NCI-H2029 (cell line): ENCODE data around the gene MROH9.

Experiments used
- DNase-seq: peaks from one replicate; lab custom pipeline; 2025; lab: John Stamatoyannopoulos, UW

Gene MROH9

DNA sequence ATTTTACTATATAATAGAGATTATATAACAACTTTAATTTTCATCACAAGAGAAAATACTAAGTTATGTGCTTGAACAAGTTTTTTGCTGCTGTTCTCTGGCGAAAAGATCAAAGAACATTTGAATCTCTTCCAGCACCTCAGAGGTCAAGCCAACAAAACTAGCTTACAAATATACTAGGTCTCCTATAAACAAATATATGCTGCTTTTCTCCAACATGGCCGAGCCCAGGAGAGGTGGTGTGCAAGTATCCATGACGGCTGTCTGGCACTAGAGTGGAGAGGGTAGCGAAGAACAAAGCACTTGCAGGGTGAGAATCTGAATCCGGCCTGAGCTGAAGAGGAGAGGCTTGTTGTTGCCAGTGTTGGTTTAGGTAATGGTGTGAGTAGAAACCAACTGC lies 147.9 kb downstream of the MROH9 start:
- DNase-seq = peak; percentile 34

DNA sequence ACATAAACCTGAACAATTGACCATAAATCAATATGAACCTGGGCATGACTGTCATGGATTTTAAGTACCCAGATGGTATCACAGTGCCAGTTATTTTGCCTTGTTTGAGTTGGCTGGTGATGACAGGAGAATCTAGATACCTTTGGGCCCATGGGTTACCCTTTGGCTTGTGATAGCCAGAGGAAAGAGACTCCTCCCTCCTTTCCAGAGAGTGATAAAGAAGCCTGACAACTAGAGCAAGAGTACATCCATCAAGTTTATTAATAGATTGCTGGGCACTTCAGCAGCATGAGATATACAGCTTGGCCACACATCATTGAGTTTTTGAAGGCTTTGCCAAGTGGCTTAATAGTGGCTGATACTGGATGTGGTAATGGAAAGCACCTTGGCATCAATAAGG lies 148.8 kb downstream of the MROH9 start:
- DNase-seq = no peak

DNA sequence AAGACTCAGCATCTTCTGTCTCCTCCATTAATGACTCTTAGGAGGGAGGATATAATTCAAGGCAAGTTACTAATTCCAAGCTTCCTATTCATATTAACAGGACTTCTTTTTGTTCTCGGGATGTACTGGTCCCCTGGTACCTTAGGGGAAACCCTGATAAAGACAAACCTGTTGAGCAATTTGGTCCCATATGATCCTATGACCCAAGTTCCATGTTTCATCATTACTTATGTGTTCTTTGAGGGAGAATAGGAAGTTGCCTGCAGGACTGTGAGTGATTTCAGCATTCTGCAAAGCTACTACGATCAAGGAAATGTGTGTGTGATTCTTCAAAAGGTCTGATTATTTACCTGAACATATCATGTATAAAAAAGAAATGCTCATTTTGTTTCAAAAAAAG lies 149.5 kb downstream of the MROH9 start:
- no peak for DNase-seq

DNA sequence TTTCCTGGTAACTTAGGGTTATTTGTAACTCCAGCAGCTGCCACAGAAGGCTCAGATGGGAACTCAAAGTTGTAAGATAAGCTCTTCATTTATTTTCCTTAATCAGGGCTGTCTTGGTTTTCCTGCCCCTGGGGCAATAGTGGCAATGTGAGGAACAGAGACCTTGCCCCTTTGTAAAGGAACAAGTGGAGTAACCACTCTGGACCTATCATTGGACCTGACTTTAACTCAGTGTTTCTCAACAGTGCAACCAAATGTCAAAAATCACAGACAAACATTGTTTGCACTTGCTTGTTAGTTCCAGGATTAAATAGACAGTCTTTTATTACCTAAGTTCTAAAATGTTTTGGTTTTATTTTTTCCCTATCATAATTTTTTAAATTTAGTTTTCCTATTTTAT lies 152.6 kb downstream of the MROH9 start:
- DNase-seq = no peak

DNA sequence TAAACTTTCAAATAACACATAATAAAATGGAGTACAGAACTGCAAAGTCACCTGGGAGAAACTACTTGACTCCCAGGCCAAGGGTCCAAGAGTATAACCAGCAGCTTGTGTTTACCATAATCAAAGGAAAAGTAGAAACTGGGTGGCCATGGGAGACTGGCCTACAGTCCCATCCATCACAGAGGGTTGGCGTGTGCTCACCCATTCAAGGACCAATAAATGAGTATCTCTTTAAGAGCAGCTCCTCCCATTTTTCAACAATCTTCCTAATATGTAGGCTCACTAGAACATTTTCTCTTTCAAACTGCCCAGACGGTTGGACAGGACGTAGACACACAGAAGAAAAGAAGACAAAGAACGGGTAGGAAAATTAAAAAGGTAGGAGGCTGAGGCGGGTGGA lies 155.3 kb downstream of the MROH9 start, which contains the start of gene FMO3:
TSS of gene FMO3 (plus strand) at position 302 of the 400 bp plus-strand sequence. CDS start 1,754 bp downstream, outside the sequence.
- DNase-seq = no peak

DNA sequence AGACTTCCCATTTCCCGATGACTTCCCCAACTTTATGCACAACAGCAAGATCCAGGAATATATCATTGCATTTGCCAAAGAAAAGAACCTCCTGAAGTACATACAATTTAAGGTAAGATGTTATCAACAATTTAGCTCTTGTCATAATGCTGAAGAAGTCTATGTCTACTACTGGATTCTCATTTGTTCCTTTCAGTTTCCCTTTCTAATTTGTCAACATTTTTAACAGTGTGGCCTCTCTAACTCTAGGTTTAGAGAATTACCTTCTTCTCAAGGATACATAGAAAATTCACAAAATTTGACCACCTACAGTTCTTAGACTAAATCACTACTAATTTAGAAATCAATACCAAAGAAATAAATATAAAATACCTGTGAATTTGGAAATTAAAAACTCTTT lies 168.5 kb downstream of the MROH9 start:
- no peak for DNase-seq

DNA sequence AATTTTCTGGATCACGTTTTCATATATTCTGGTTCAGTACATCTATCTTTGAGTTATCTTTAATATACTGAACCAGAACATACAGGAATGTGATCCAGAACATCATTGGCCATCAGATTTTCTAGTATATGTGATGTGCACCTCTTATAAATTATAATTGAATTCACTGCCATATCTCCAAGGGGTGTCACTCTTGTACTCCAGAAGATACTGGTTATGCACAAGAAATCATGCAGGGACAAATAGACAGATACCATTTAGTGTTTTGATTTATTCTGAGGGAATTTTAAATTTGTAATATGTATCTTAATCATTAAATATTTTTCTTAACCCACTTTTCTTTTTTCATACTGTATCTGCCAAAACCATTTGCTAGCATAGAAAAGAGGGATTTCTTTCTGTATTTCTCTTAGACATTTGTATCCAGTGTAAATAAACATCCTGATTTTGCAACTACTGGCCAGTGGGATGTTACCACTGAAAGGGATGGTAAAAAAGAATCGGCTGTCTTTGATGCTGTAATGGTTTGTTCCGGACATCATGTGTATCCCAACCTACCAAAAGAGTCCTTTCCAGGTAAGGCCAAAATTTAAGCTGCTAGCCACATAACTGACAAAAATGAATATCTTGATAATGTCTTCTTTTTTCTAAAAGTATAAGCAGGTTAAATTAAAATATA lies 172.1 kb downstream of the MROH9 start:
- no peak for DNase-seq

DNA sequence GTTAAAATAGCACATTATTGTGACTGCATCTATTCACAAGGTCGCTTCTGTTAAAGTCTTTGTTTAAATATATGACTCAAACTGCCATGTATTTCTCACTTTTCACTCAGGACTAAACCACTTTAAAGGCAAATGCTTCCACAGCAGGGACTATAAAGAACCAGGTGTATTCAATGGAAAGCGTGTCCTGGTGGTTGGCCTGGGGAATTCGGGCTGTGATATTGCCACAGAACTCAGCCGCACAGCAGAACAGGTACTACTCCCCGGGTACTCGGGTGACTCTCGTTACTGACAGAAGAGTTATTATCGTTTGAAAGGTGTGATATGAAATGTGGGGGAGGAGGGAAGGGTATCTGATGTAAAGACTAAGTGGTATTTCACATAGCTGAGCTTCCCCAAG lies 172.6 kb downstream of the MROH9 start:
- DNase-seq = no peak

DNA sequence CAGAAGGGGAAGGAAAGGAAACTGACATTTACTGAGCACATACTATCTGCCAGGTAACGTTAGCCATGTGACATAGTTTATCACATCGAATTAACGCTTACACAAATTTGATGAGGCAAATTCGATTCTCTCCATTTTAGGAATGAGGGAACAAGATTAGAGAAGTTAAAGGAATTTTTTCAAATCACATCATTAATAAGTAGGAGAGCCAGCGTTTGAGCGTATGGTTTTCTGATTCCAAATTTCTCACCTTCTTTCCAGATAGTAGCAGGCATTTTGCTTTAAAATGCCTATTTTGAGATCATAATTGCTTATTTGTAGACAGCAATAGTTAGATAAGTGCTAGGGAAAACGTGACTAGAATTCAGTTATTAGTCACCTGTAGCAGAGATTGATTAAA lies 174.6 kb downstream of the MROH9 start:
- DNase-seq = no peak

DNA sequence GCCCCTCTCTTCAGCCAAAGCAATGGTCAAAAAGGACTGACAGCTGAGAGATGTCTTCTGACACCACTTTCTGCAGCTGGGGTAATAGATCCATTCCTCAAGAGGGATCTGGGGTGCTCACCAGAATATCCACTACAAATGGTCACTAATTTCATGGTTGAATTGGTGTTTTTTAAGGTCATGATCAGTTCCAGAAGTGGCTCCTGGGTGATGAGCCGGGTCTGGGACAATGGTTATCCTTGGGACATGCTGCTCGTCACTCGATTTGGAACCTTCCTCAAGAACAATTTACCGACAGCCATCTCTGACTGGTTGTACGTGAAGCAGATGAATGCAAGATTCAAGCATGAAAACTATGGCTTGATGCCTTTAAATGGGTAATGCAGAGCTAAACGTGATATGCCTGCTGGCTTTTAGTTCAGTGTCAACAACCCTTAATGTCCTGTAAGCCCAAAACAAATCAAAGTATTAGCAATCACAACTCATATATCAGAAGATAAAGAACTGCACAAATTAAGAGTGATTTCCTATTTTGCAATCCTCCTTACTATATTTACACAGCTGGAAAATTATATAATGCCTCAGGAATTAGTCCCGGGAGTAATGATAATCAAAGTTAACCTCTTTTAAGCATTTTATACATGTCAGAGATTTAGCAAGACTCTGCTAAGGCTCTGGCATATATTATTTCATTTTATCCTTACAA lies 175.4 kb downstream of the MROH9 start:
- DNase-seq = no peak

DNA sequence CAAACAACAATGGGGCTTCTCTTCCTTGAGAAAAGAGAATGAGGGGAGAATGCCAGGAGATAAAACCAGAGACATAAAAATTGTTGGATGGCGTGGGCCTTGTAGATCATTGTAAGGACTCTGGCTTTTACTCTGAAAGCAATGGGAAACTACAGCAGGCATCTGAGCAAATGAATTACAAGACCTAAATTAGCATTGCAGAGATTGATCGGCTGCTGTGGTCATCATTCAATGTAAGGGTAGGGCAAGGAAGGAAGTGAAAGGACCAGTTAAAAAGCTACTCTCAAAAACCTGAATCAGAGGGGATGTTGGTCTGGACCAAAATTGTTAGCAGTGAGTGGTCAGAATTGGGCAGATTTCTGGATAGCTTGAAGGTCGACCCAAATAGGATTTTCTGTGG lies 176.8 kb downstream of the MROH9 start:
- DNase-seq = no peak

DNA sequence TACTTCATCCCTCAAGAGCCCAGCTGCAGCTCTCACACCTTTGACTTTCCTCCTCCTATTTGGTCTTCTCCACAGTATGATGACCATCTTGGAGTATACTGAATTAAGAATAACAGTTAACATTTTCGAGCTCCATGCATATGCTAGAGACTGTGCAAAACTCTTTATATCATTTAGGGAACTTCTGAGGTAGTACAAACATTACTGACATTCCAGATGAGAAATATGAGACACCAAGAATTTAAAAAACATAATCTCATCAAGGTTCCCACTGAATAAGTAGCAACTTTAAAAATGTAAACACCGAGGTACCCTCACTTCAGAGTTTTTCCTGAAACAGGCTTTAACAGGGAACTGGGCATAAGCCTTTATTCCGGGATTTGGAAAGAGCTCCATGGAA lies 178.0 kb downstream of the MROH9 start:
- no peak for DNase-seq
